Myocyte (in vitro differentiated cells): ENCODE data around the gene HOXB4. TPM values are rescaled to one million over a fixed set of nuclear protein-coding genes. Genes with fewer than 3 reads are reported as not detected.

Source experiments
- DNase-seq: peaks from one replicate; pipeline ENCODE4 v3.0.0-alpha.2; 2012; ENCODE audit warnings: low read depth
- total RNA-seq: library from RNA; depleted of rRNA; stranded (reverse); fragments of >200 nt; gene quantifications from 2 replicates; pipeline ENCODE4 v1.2.3, GENCODE V29; 2014

Gene HOXB4
- total RNA-seq, 1 donor from 2014 or later = 4.1 TPM

GRCh38 chr17:48575066-48575582 is 3.0 kb downstream of the HOXB4 start:
- DNase-seq = no peak

- DNase-seq = no peak
Measured at GRCh38 chr17:48574505-48575065, 3.6 kb downstream of the HOXB4 start.

GRCh38 chr17:48571826-48572417 is 6.2 kb downstream of the HOXB4 start:
- DNase-seq = no peak

- no peak for DNase-seq
Measured at GRCh38 chr17:48571024-48571818, 6.9 kb downstream of the HOXB4 start.

GRCh38 chr17:48570325-48571023 is 7.7 kb downstream of the HOXB4 start:
- no peak for DNase-seq

GRCh38 chr17:48569674-48570324 is 8.4 kb downstream of the HOXB4 start:
- DNase-seq = no peak

GRCh38 chr17:48569240-48569582 is 8.9 kb downstream of the HOXB4 start:
- no peak for DNase-seq

- DNase-seq = no peak
Measured at GRCh38 chr17:48568499-48569239, 9.5 kb downstream of the HOXB4 start.

GRCh38 chr17:48567646-48568354 is 10.3 kb downstream of the HOXB4 start:
- DNase-seq = no peak

- no peak for DNase-seq
Measured at GRCh38 chr17:48567209-48567608, 10.9 kb downstream of the HOXB4 start.

GRCh38 chr17:48566717-48567116 is 11.4 kb downstream of the HOXB4 start:
- no peak for DNase-seq

GRCh38 chr17:48565925-48566710 is 12.0 kb downstream of the HOXB4 start:
- no peak for DNase-seq

GRCh38 chr17:48565022-48565554 is 13.1 kb downstream of the HOXB4 start:
- no peak for DNase-seq

- no peak for DNase-seq
Measured at GRCh38 chr17:48564188-48565021, 13.7 kb downstream of the HOXB4 start.

GRCh38 chr17:48563867-48564187 is 14.3 kb downstream of the HOXB4 start:
- DNase-seq = no peak

- DNase-seq = no peak
Measured at GRCh38 chr17:48563385-48563838, 14.7 kb downstream of the HOXB4 start.

- DNase-seq = no peak
Measured at GRCh38 chr17:48562934-48563333, 15.2 kb downstream of the HOXB4 start.
